Immature natural killer cell (primary cell): ENCODE results near the gene SLC4A11. TPM values are rescaled to one million over a fixed set of nuclear protein-coding genes. Genes with fewer than 3 reads are reported as not detected.
A peak's percentile ranks its signal among the peaks of the same experiment; 100 is the strongest.

ENCODE experiments used
- DNase-seq, 3 donors: peaks; one replicate each; pipeline ENCODE4 v3.0.0; 2022; ENCODE audit warnings: mixed read lengths in 1 of 3
- H3K27ac Mint-ChIP-seq, 6 donors: one replicate each; pipeline ENCODE4 v1.8.0; 2020; ENCODE audit warnings: mixed read lengths in 6 of 6, mild to moderate bottlenecking in 5 of 6, inconsistent platforms in 4 of 6, moderate library complexity in 3 of 6
- H3K27me3 Mint-ChIP-seq, 3 donors: one replicate each; pipeline ENCODE4 v1.8.0; 2020 to 2021; ENCODE audit warnings: low read depth in 3 of 3, mild to moderate bottlenecking in 3 of 3, mixed read lengths in 3 of 3, moderate library complexity in 3 of 3, inconsistent platforms in 1 of 3
- H3K36me3 Mint-ChIP-seq, 3 donors: one replicate each; pipeline ENCODE4 v1.8.0; 2020; ENCODE audit warnings: mixed read lengths in 3 of 3, inconsistent platforms in 2 of 3, mild to moderate bottlenecking in 2 of 3
- H3K4me1 Mint-ChIP-seq, 2 donors: one replicate each; pipeline ENCODE4 v1.8.0; 2020; ENCODE audit warnings: inconsistent platforms in 2 of 2, mild to moderate bottlenecking in 2 of 2, mixed read lengths in 2 of 2, moderate library complexity in 1 of 2
- H3K4me3 Mint-ChIP-seq, 5 donors: one replicate each; pipeline ENCODE4 v1.8.0; 2020; ENCODE audit warnings: mild to moderate bottlenecking in 5 of 5, mixed read lengths in 5 of 5, inconsistent platforms in 3 of 5, moderate library complexity in 3 of 5
- H3K9me3 Mint-ChIP-seq, 6 donors: one replicate each; pipeline ENCODE4 v1.8.0; 2020; ENCODE audit warnings: mild to moderate bottlenecking in 6 of 6, mixed read lengths in 6 of 6, inconsistent platforms in 4 of 6, moderate library complexity in 3 of 6
- polyA plus RNA-seq, 3 donors: library from polyadenylated mRNA; unstranded; fragments of 300-500 nt; fragmentation: Illumina TruSeq; gene quantifications; one replicate each; pipeline ENCODE4 v1.2.3, GENCODE V29; 2021

SLC4A11 gene
- polyA plus RNA-seq, 3 donors from 2014 or later, result not detected

- no peak for DNase-seq
- Mint-ChIP-seq H3K4me1 (no peaks in the 10 kb centered on the region), H3K4me3 (no peak overlapping the region), H3K27me3 (peaks cover 0 to 3% (median 1%) of the 10 kb centered on the region in 3 donors), H3K9me3 (no peaks in the 10 kb centered on the region), H3K27ac (peak overlapping the region in 1 of 6 donors; percentile 31), H3K36me3 (peaks cover 13 to 26% (median 15%) of the 10 kb centered on the region in 3 donors)
Measured at GRCh38 chr20:3258429-3258828, 19.4 kb upstream of the SLC4A11 start.

- Mint-ChIP-seq H3K36me3 (peaks cover 6 to 31% (median 14%) of the 10 kb centered on the region in 3 donors), H3K27ac (no peak overlapping the region), H3K27me3 (peaks cover 0 to 3% (median 1%) of the 10 kb centered on the region in 3 donors), H3K9me3 (no peaks in the 10 kb centered on the region), H3K4me1 (no peaks in the 10 kb centered on the region), H3K4me3 (no peak overlapping the region)
- DNase-seq, result no peak
Measured at GRCh38 chr20:3255728-3256127, 16.7 kb upstream of the SLC4A11 start.

GRCh38 chr20:3251806-3252205, 12.8 kb upstream of the SLC4A11 start:
- DNase-seq, result no peak
- peaks cover 3 to 9% (median 5%) of the 10 kb centered on the region in 3 donors for H3K27me3 Mint-ChIP-seq
- H3K4me1 Mint-ChIP-seq, result peaks cover 0 to 2% of the 10 kb centered on the region in 2 donors
- no peak overlapping the region for H3K4me3 Mint-ChIP-seq
- H3K36me3 Mint-ChIP-seq, result peaks cover 6 to 20% (median 14%) of the 10 kb centered on the region in 3 donors
- H3K9me3 Mint-ChIP-seq, result no peaks in the 10 kb centered on the region
- no peak overlapping the region for H3K27ac Mint-ChIP-seq

- Mint-ChIP-seq H3K36me3 (peaks cover 0 to 10% (median 9%) of the 10 kb centered on the region in 3 donors), H3K27ac (no peak overlapping the region), H3K4me3 (no peak overlapping the region), H3K27me3 (peaks cover 2 to 14% (median 5%) of the 10 kb centered on the region in 3 donors), H3K9me3 (no peaks in the 10 kb centered on the region), H3K4me1 (peaks cover 0 to 2% of the 10 kb centered on the region in 2 donors)
- no peak for DNase-seq
Measured at GRCh38 chr20:3250091-3250504, 11.1 kb upstream of the SLC4A11 start.

GRCh38 chr20:3248993-3249347, 10.0 kb upstream of the SLC4A11 start:
- H3K27me3 Mint-ChIP-seq, result peaks cover 5 to 18% (median 6%) of the 10 kb centered on the region in 3 donors
- no peaks in the 10 kb centered on the region for H3K9me3 Mint-ChIP-seq
- peaks cover 0 to 2% of the 10 kb centered on the region in 2 donors for H3K4me1 Mint-ChIP-seq
- H3K27ac Mint-ChIP-seq, result no peak overlapping the region
- peak overlapping the region in 2 of 5 donors; percentile 30 to 44 for H3K4me3 Mint-ChIP-seq
- peaks cover 0 to 9% (median 4%) of the 10 kb centered on the region in 3 donors for H3K36me3 Mint-ChIP-seq
- DNase-seq, result no peak

GRCh38 chr20:3248167-3248992, 9.4 kb upstream of the SLC4A11 start:
- peaks cover 5 to 18% (median 6%) of the 10 kb centered on the region in 3 donors for H3K27me3 Mint-ChIP-seq
- peak overlapping the region in 2 of 5 donors; percentile 30 to 44 for H3K4me3 Mint-ChIP-seq
- no peak for DNase-seq
- H3K9me3 Mint-ChIP-seq, result no peaks in the 10 kb centered on the region
- peaks cover 0 to 9% (median 4%) of the 10 kb centered on the region in 3 donors for H3K36me3 Mint-ChIP-seq
- H3K4me1 Mint-ChIP-seq, result peaks cover 0 to 2% of the 10 kb centered on the region in 2 donors
- no peak overlapping the region for H3K27ac Mint-ChIP-seq

GRCh38 chr20:3247638-3248037, 8.6 kb upstream of the SLC4A11 start:
- no peak for DNase-seq
- no peak overlapping the region for H3K4me3 Mint-ChIP-seq
- H3K36me3 Mint-ChIP-seq, result peaks cover 0 to 7% (median 2%) of the 10 kb centered on the region in 3 donors
- peaks cover 5 to 18% (median 6%) of the 10 kb centered on the region in 3 donors for H3K27me3 Mint-ChIP-seq
- H3K27ac Mint-ChIP-seq, result no peak overlapping the region
- no peaks in the 10 kb centered on the region for H3K9me3 Mint-ChIP-seq
- peaks cover 0 to 2% of the 10 kb centered on the region in 2 donors for H3K4me1 Mint-ChIP-seq

GRCh38 chr20:3246682-3247081, 7.7 kb upstream of the SLC4A11 start:
- no peak for DNase-seq
- Mint-ChIP-seq H3K27me3 (peaks cover 8 to 18% (median 12%) of the 10 kb centered on the region in 3 donors), H3K4me1 (peaks cover 0 to 2% of the 10 kb centered on the region in 2 donors), H3K27ac (no peak overlapping the region), H3K4me3 (no peak overlapping the region), H3K9me3 (no peaks in the 10 kb centered on the region), H3K36me3 (no peaks in the 10 kb centered on the region)

- H3K27me3 Mint-ChIP-seq, result peaks cover 12 to 21% (median 12%) of the 10 kb centered on the region in 3 donors
- no peak overlapping the region for H3K4me3 Mint-ChIP-seq
- H3K36me3 Mint-ChIP-seq, result no peaks in the 10 kb centered on the region
- no peak overlapping the region for H3K27ac Mint-ChIP-seq
- H3K4me1 Mint-ChIP-seq, result peaks cover 0 to 2% of the 10 kb centered on the region in 2 donors
- peaks cover 0 to 2% (median 0%) of the 10 kb centered on the region in 6 donors for H3K9me3 Mint-ChIP-seq
- DNase-seq, result no peak
Measured at GRCh38 chr20:3245711-3246110, 6.7 kb upstream of the SLC4A11 start.

- Mint-ChIP-seq H3K4me1 (peaks cover 0 to 2% of the 10 kb centered on the region in 2 donors), H3K36me3 (no peaks in the 10 kb centered on the region), H3K9me3 (peaks cover 0 to 2% (median 0%) of the 10 kb centered on the region in 6 donors), H3K27me3 (peaks cover 12 to 20% (median 15%) of the 10 kb centered on the region in 3 donors), H3K27ac (no peak overlapping the region), H3K4me3 (no peak overlapping the region)
- no peak for DNase-seq
Measured at GRCh38 chr20:3245156-3245555, 6.2 kb upstream of the SLC4A11 start.

GRCh38 chr20:3244613-3245012, 5.6 kb upstream of the SLC4A11 start:
- peaks cover 12 to 18% (median 15%) of the 10 kb centered on the region in 3 donors for H3K27me3 Mint-ChIP-seq
- peaks cover 5 to 8% of the 10 kb centered on the region in 2 donors for H3K4me1 Mint-ChIP-seq
- H3K27ac Mint-ChIP-seq, result no peak overlapping the region
- H3K36me3 Mint-ChIP-seq, result no peaks in the 10 kb centered on the region
- no peak for DNase-seq
- H3K4me3 Mint-ChIP-seq, result no peak overlapping the region
- peaks cover 0 to 2% (median 0%) of the 10 kb centered on the region in 6 donors for H3K9me3 Mint-ChIP-seq

GRCh38 chr20:3243718-3244358, 4.8 kb upstream of the SLC4A11 start:
- Mint-ChIP-seq H3K27me3 (peaks cover 12 to 19% (median 16%) of the 10 kb centered on the region in 3 donors), H3K9me3 (peaks cover 0 to 2% (median 0%) of the 10 kb centered on the region in 6 donors), H3K4me1 (peaks cover 7 to 9% of the 10 kb centered on the region in 2 donors), H3K27ac (no peak overlapping the region), H3K36me3 (no peaks in the 10 kb centered on the region), H3K4me3 (no peak overlapping the region)
- no peak for DNase-seq

GRCh38 chr20:3242172-3242692, 3.2 kb upstream of the SLC4A11 start:
- H3K27ac Mint-ChIP-seq, result no peak overlapping the region
- H3K36me3 Mint-ChIP-seq, result no peaks in the 10 kb centered on the region
- H3K9me3 Mint-ChIP-seq, result peaks cover 0 to 2% (median 0%) of the 10 kb centered on the region in 6 donors
- peak overlapping the region in 2 of 5 donors; percentile 6 to 36 for H3K4me3 Mint-ChIP-seq
- DNase-seq, result no peak
- H3K4me1 Mint-ChIP-seq, result peaks cover 7% of the 10 kb centered on the region in 2 donors
- peaks cover 17 to 19% (median 18%) of the 10 kb centered on the region in 3 donors for H3K27me3 Mint-ChIP-seq
